Measurements from ENCODE around the gene ATP8B3. TPM values are rescaled to one million over a fixed set of nuclear protein-coding genes. Genes with fewer than 3 reads are reported as not detected.

ATP8B3 gene
- total and polyA plus RNA-seq, 9 of the 15 experiments (the other 6 are each of a cell fraction or from before 2014, with no cell fraction given) = 1.2 to 12.3 (median 3.8) TPM

GRCh38 chr19:1853295-1854038 is 41.4 kb upstream of the ATP8B3 start:
- in situ Hi-C loops (cut with MboI) = no loop called here
- TF ChIP-seq HMGN3 (IDR thresholded peaks at IDR 0.05; ENCODE audit: borderline replicate concordance, extremely low read depth, insufficient read length, low read depth, low read length) (peak; percentile 90), VEZF1 (CRISPR knock-in tag; IDR thresholded peaks at IDR 0.05) (no peak; the same call in 1 of the 2 replicates), ZNF274 (IDR thresholded peaks at IDR 0.05; ENCODE audit: borderline replicate concordance, low read depth, low read length) (no peak), ZNF717 (CRISPR knock-in tag; IDR thresholded peaks at IDR 0.05) (no peak), E2F3 (CRISPR knock-in tag; IDR thresholded peaks at IDR 0.05) (0 out of 2 replicates have a peak, but pooled peaks have one; percentile 38), ZNF253 (CRISPR knock-in tag; conservative IDR thresholded peaks at IDR 0.05) (no peak), TFAP4 (CRISPR knock-in tag; IDR thresholded peaks at IDR 0.05; ENCODE audit: borderline replicate concordance) (peak; percentile 75; the same call in 1 of the 2 replicates), NRF1 (conservative IDR thresholded peaks at IDR 0.05 in 1 of 2, IDR thresholded peaks at IDR 0.05 in 1 of 2) (peak; percentile 60 to 66; a peak in 3 of 4 replicates), HES1 (IDR thresholded peaks at IDR 0.05; ENCODE audit: low read depth) (no peak), HDAC8 (tag; IDR thresholded peaks at IDR 0.05) (no peak), DMBX1 (CRISPR knock-in tag; IDR thresholded peaks at IDR 0.05; ENCODE audit: borderline replicate concordance) (0 out of 2 replicates have a peak, but pooled peaks have one; percentile 35), ZBTB34 (CRISPR knock-in tag; IDR thresholded peaks at IDR 0.05) (no peak), BCOR (IDR thresholded peaks at IDR 0.05) (no peak), ZEB2 (IDR thresholded peaks at IDR 0.05) (no peak), TGIF2 (CRISPR knock-in tag; IDR thresholded peaks at IDR 0.05) (no peak)

More at GRCh38 chr19:1853295-1854038, 41.4 kb upstream of the ATP8B3 start:
- Histone ChIP-seq H3K36me3 (ENCODE audit: control insufficient read depth, insufficient read depth, low read length) (peaks cover 27% of the 10 kb centered on the region; the same call in 1 of the 3 replicates), H2AFZ (ENCODE audit: low read depth, low read length) (no peak overlapping the region), H3K27ac (ENCODE audit: extremely low read depth, low read depth, low read length) (peak overlapping the region; percentile 82), H3K79me2 (ENCODE audit: control insufficient read depth, insufficient read depth, low read length) (peaks cover 82% of the 10 kb centered on the region), H3K27me3 (ENCODE audit: control insufficient read depth in 2 of 2, insufficient read depth in 2 of 2, low read length in 2 of 2) (no peaks in the 10 kb centered on the region), H3K9ac (ENCODE audit: insufficient read depth in 1 of 2, low read depth in 2 of 2, low read length in 2 of 2) (peak overlapping the region; percentile 27 to 88; a peak in 3 of 4 replicates), H3K9me3 (replicated peaks; ENCODE audit: control insufficient read depth, insufficient read depth, low read depth, low read length) (no peaks in the 10 kb centered on the region), H4K20me1 (replicated peaks; ENCODE audit: control insufficient read depth, insufficient read depth, low read length) (peaks cover 3% of the 10 kb centered on the region; the same call in 1 of the 2 replicates), H3K4me1 (replicated peaks in 1 of 2; ENCODE audit: control insufficient read depth in 2 of 2, insufficient read depth in 2 of 2, low read length in 2 of 2) (peaks cover 49 to 86% of the 10 kb centered on the region in 2 experiments), H3K9me1 (ENCODE audit: control insufficient read depth, insufficient read depth, low read length) (no peaks in the 10 kb centered on the region), H3K4me3 (peak overlapping the region; percentile 57; the same call in 1 of the 2 replicates), H3K4me2 (ENCODE audit: insufficient read depth, low read length) (peak overlapping the region; percentile 94)
- DNase-seq (ENCODE audit: extremely low read depth in 1 of 4, low spot score in 3 of 4) (peak; percentile 58 to 94 (median 71)), FAIRE-seq (peak; percentile 95), ATAC-seq (peak; percentile 55)
- 6% methylated on average over 22 of the region's 27 CpGs for WGBS (ENCODE audit: insufficient coverage, low coverage, missing lambda C conversion rate)
- CTCF ChIA-PET (ENCODE audit: low intra/inter-chr PET ratio) = no interaction called here
- intact Hi-C loops (cut with micrococcal nuclease) = no loop called here
- POLR2A ChIA-PET = interaction anchor here (0.6 to 0.7 kb wide), 2 partner anchors 28 to 89 kb away, joined by 3 to 4 read pairs; no protein-coding TSS in a partner anchor
- TSS peak; percentile 37 for BruUV-seq (replicated peaks)
